Mammary epithelial cell (primary cell): ENCODE results near the gene CPXM2.

Experiments
- EZH2 ChIP-seq: IDR thresholded peaks from 2 replicates; pipeline ENCODE4 v1.6.1; 2012; ENCODE audit warnings: low read length, inconsistent platforms, borderline replicate concordance
- TF ChIP-seq, protein P1 (sequence below), 2 donors: IDR thresholded peaks in 1 of 2; conservative IDR thresholded peaks in 1 of 2; 2 replicates each; pipeline ENCODE4 v1.5.1; 2011 to 2012; ENCODE audit warnings: inconsistent platforms in 2 of 2, low read length in 2 of 2, mild to moderate bottlenecking in 2 of 2, control low read depth in 1 of 2, low read depth in 1 of 2; ENCODE audit not compliant: insufficient read depth in 1 of 2; ENCODE audit errors: extremely low read depth in 1 of 2

DNA sequence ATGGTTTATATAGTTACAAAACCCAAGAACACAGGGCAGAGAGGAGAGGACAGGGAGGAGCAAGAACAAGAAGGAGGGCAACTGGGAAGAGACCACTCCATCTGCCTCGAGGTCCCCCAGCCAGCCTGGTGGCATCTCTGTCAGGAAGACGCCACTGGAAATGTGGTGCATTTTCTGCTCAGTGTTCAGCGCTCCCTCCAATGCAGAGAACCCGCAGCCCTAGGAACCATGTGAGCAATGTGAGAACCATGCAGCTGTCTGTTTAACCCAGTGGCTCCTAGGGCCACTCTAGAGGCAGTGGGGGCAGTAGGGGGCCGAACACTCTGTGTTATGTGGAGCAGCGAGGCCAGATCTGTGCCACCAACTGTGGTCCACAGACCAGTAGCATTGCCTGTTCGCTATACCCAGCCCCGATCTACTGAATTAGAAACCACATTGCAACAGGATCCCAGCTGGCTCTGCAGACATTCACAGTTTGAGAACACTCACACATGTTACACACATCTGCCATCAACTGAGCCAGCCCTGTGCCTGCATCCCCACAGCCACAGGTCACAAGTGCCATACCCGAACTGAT lies 110.2 kb downstream of the CPXM2 start:
- no peak for TF ChIP-seq EZH2
- TF ChIP-seq, protein P1, sequence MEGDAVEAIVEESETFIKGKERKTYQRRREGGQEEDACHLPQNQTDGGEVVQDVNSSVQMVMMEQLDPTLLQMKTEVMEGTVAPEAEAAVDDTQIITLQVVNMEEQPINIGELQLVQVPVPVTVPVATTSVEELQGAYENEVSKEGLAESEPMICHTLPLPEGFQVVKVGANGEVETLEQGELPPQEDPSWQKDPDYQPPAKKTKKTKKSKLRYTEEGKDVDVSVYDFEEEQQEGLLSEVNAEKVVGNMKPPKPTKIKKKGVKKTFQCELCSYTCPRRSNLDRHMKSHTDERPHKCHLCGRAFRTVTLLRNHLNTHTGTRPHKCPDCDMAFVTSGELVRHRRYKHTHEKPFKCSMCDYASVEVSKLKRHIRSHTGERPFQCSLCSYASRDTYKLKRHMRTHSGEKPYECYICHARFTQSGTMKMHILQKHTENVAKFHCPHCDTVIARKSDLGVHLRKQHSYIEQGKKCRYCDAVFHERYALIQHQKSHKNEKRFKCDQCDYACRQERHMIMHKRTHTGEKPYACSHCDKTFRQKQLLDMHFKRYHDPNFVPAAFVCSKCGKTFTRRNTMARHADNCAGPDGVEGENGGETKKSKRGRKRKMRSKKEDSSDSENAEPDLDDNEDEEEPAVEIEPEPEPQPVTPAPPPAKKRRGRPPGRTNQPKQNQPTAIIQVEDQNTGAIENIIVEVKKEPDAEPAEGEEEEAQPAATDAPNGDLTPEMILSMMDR (conservative IDR thresholded peaks at IDR 0.05 in 1 of 2, IDR thresholded peaks at IDR 0.05 in 1 of 2; ENCODE audit: extremely low read depth in 1 of 2, insufficient read depth in 1 of 2, low read depth in 1 of 2, low read length in 2 of 2): no peak
